ENCODE data around the gene CEMIP2. TPM values are rescaled to one million over a fixed set of nuclear protein-coding genes. Genes with fewer than 3 reads are reported as not detected.

CEMIP2 gene
- total and polyA plus RNA-seq, 9 donors: 6.3 to 91.3 (median 11.0) TPM

DNA sequence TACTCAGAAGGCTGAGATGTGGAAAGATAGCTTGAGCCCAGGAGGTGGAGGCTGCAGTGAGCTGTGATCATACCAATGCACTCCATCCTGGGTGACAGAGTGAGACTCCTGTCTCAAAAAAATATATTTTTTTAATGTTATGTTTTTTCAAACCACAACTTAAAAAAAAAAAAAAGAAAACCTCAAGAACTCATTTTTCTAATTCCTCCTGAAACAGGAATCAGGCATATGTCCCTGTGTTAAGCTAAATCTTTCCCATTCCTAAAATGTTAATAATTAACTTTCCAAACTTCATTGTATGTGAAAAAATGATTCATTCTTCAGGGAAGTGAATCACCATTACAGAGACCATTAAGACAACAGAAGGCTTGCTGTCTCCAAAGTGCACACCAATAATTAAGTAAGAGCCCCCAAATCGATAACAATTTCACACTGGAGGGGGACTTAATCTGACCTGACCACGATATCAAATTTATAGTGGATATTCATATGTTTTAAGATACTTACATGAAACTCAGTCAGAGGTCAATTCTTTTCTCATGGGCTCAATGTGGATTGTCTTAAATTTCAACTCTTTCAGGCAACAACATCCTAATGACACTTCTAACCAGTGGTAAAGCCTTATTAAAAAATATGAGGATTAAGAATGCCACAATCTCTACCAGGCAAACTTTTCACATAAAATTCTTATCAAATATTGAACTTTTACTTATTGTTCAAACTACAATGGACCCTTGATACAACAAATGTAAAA is 5.2 kb downstream of the CEMIP2 start:
- Histone ChIP-seq H3K36me3 (no peaks in the 10 kb centered on the region), H3K9me3 (no peaks in the 10 kb centered on the region), H3K27me3 (no peaks in the 10 kb centered on the region), H3K4me1 (ENCODE audit: insufficient read depth) (peaks cover 5% of the 10 kb centered on the region), H3K27ac (no peak overlapping the region), H3K4me3 (no peak overlapping the region)
- no peak for DNase-seq
- 60 to 85% (median 66%) methylated on average over 2 of the region's 2 CpGs for WGBS, 3 donors
- intact Hi-C loops (cut with DNase I): no loop called here
- TF ChIP-seq POLR2A (IDR thresholded peaks at IDR 0.05): no peak
- TF ChIP-seq EP300 (IDR thresholded peaks at IDR 0.05): no peak
- TF ChIP-seq, protein P1, sequence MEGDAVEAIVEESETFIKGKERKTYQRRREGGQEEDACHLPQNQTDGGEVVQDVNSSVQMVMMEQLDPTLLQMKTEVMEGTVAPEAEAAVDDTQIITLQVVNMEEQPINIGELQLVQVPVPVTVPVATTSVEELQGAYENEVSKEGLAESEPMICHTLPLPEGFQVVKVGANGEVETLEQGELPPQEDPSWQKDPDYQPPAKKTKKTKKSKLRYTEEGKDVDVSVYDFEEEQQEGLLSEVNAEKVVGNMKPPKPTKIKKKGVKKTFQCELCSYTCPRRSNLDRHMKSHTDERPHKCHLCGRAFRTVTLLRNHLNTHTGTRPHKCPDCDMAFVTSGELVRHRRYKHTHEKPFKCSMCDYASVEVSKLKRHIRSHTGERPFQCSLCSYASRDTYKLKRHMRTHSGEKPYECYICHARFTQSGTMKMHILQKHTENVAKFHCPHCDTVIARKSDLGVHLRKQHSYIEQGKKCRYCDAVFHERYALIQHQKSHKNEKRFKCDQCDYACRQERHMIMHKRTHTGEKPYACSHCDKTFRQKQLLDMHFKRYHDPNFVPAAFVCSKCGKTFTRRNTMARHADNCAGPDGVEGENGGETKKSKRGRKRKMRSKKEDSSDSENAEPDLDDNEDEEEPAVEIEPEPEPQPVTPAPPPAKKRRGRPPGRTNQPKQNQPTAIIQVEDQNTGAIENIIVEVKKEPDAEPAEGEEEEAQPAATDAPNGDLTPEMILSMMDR (IDR thresholded peaks at IDR 0.05): no peak

DNA sequence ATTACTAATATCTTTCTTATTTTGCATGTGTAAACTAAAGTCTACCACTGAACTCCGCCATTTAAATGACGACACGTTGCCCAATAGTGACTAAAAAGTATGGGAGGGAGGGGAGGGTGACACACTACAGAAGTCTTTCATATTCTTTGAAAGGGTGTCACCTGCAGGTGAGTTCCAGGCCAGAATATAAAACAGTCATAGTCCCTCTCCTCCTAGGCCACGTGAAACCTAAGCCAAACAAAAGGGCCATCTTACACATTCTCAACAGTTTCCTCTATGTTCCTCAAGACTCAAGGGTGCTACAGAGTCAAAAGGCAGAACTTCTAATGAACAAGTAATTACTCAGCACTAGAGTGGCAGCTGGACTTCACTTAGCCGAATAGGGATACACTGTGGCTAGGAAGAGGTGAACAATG is 6.4 kb downstream of the CEMIP2 start:
- DNase-seq: no peak
- H3K36me3 ChIP-seq: no peaks in the 10 kb centered on the region
- H3K4me3 ChIP-seq: no peak overlapping the region
- intact Hi-C loops (cut with DNase I): no loop called here
- no peak overlapping the region for H3K27ac ChIP-seq
- no peaks in the 10 kb centered on the region for H3K9me3 ChIP-seq
- TF ChIP-seq POLR2A (IDR thresholded peaks at IDR 0.05) (no peak), EP300 (IDR thresholded peaks at IDR 0.05) (no peak)
- TF ChIP-seq, protein P1 (IDR thresholded peaks at IDR 0.05): no peak
- no peaks in the 10 kb centered on the region for H3K4me1 ChIP-seq (ENCODE audit: insufficient read depth)
- WGBS, 3 donors: 94 to 98% (median 96%) methylated on average over 5 of the region's 5 CpGs
- H3K27me3 ChIP-seq: no peaks in the 10 kb centered on the region

GRCh38 chr9:71760901-71761300 is 7.4 kb downstream of the CEMIP2 start:
- H3K9me3 ChIP-seq: no peaks in the 10 kb centered on the region
- no peaks in the 10 kb centered on the region for H3K4me1 ChIP-seq (ENCODE audit: insufficient read depth)
- no peak overlapping the region for H3K4me3 ChIP-seq
- intact Hi-C loops (cut with DNase I): no loop called here
- no peak overlapping the region for H3K27ac ChIP-seq
- WGBS, 3 donors: 82 to 88% (median 84%) methylated on average over 5 of the region's 5 CpGs
- DNase-seq: no peak
- H3K27me3 ChIP-seq: no peaks in the 10 kb centered on the region
- H3K36me3 ChIP-seq: no peaks in the 10 kb centered on the region
- no peak for TF ChIP-seq EP300 (IDR thresholded peaks at IDR 0.05)
- no peak for TF ChIP-seq POLR2A (IDR thresholded peaks at IDR 0.05)

- no peaks in the 10 kb centered on the region for H3K27me3 ChIP-seq
- no peak for DNase-seq
- no peak overlapping the region for H3K4me3 ChIP-seq
- H3K27ac ChIP-seq: no peak overlapping the region
- H3K4me1 ChIP-seq (ENCODE audit: insufficient read depth): no peaks in the 10 kb centered on the region
- no peaks in the 10 kb centered on the region for H3K36me3 ChIP-seq
- intact Hi-C loops (cut with DNase I): no loop called here
- TF ChIP-seq POLR2A (IDR thresholded peaks at IDR 0.05) (no peak), EP300 (IDR thresholded peaks at IDR 0.05) (no peak)
- TF ChIP-seq, protein P1 (IDR thresholded peaks at IDR 0.05): no peak
- WGBS, 3 donors: 86 to 92% (median 91%) methylated on average over 2 of the region's 2 CpGs
- no peaks in the 10 kb centered on the region for H3K9me3 ChIP-seq
Observed at GRCh38 chr9:71758785-71759184, 9.5 kb downstream of the CEMIP2 start.

DNA sequence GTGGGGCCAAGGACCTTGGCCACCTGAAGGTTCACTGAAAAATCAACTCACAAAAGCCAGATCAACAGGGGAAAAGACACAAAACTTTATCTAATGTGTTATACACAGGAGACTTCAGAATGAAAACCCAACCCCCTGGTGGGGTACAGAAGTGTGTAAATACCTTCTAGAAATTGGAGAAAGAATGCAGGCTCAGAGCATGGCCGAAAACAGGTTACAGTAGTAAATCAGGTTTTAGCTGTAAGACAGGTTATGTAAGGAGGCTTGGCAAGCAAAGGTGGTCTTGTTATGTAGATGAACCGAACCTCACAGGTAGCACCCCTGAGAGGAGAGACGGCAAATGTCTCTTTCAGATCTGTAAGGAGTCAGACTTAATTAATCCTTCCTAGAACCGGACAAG is 10.0 kb downstream of the CEMIP2 start:
- no peak for DNase-seq
- Histone ChIP-seq H3K4me3 (no peak overlapping the region), H3K9me3 (no peaks in the 10 kb centered on the region), H3K27ac (no peak overlapping the region), H3K27me3 (no peaks in the 10 kb centered on the region), H3K4me1 (ENCODE audit: insufficient read depth) (no peaks in the 10 kb centered on the region), H3K36me3 (no peaks in the 10 kb centered on the region)
- 87 to 92% (median 88%) methylated on average over 4 of the region's 4 CpGs for WGBS, 3 donors
- intact Hi-C loops (cut with DNase I): no loop called here
- no peak for TF ChIP-seq EP300 (IDR thresholded peaks at IDR 0.05)
- no peak for TF ChIP-seq POLR2A (IDR thresholded peaks at IDR 0.05)
- TF ChIP-seq, protein P1 (IDR thresholded peaks at IDR 0.05): no peak

Data from ovary (tissue), 9 donors.